Calu3 (cell line): ENCODE data around the gene ESRRB. TPM values are rescaled to one million over a fixed set of nuclear protein-coding genes. Genes with fewer than 3 reads are reported as not detected.

Experiments
- BruUV-seq: library from RNA; stranded (reverse); fragments of 400-500 nt; replicated peaks from 2 replicates; lab custom pipeline; 2021; lab: Mats Ljungman, UMichigan
- CTCF ChIA-PET: fragments of 300-600 bp; sonication (Branson Sonifier 250); formaldehyde crosslinking; loops from one replicate; lab custom pipeline; 2022; ENCODE audit warnings: antibody characterized with exemption; lab: Charles Lee
- DNase-seq: peaks from one replicate; pipeline ENCODE4 v3.0.0; 2022
- H3K27ac Mint-ChIP-seq: one replicate; pipeline ENCODE4 v1.8.0; 2022; ENCODE audit warnings: mixed read lengths; ENCODE audit not compliant: unreplicated experiment
- H3K27me3 Mint-ChIP-seq: one replicate; pipeline ENCODE4 v1.8.0; 2022; ENCODE audit warnings: mixed read lengths; ENCODE audit not compliant: unreplicated experiment
- H3K36me3 Mint-ChIP-seq: one replicate; pipeline ENCODE4 v1.8.0; 2022; ENCODE audit warnings: mild to moderate bottlenecking, moderate library complexity, mixed read lengths; ENCODE audit not compliant: insufficient read depth, unreplicated experiment
- H3K4me1 Mint-ChIP-seq: one replicate; pipeline ENCODE4 v1.8.0; 2022; ENCODE audit warnings: mild to moderate bottlenecking, low read depth, mixed read lengths; ENCODE audit not compliant: unreplicated experiment
- H3K4me3 Mint-ChIP-seq: one replicate; pipeline ENCODE4 v1.8.0; 2022; ENCODE audit warnings: mild to moderate bottlenecking, low read depth, moderate library complexity, mixed read lengths; ENCODE audit not compliant: unreplicated experiment
- H3K9me3 Mint-ChIP-seq: one replicate; pipeline ENCODE4 v1.8.0; 2022; ENCODE audit warnings: low read depth, mixed read lengths; ENCODE audit not compliant: unreplicated experiment
- intact Hi-C: fragments of 100-400 bp; cut with micrococcal nuclease; formaldehyde crosslinking; loops from one replicate; pipeline ENCODE4 v1.10.0; 2022; ENCODE audit not compliant: unreplicated experiment
- total RNA-seq: library from RNA; stranded (reverse); gene quantifications from 2 replicates; pipeline ENCODE4 v1.2.3, GENCODE V29; 2022
- TF ChIP-seq, protein P1 (sequence below): fragments of 200-600 bp; IDR thresholded peaks from one replicate; pipeline ENCODE4 v1.8.0; 2022; ENCODE audit warnings: antibody characterized with exemption; ENCODE audit not compliant: unreplicated experiment

ESRRB gene
- total RNA-seq, 1 experiment from 2014 or later: 0.21 TPM

- DNase-seq: no peak
- Mint-ChIP-seq H3K36me3 (no peaks in the 10 kb centered on the region), H3K9me3 (no peaks in the 10 kb centered on the region), H3K4me3 (no peak overlapping the region), H3K27me3 (peaks cover 62% of the 10 kb centered on the region), H3K27ac (no peak overlapping the region), H3K4me1 (no peaks in the 10 kb centered on the region)
- intact Hi-C loops: no loop called here
- BruUV-seq: no TSS peak
- TF ChIP-seq, protein P1, sequence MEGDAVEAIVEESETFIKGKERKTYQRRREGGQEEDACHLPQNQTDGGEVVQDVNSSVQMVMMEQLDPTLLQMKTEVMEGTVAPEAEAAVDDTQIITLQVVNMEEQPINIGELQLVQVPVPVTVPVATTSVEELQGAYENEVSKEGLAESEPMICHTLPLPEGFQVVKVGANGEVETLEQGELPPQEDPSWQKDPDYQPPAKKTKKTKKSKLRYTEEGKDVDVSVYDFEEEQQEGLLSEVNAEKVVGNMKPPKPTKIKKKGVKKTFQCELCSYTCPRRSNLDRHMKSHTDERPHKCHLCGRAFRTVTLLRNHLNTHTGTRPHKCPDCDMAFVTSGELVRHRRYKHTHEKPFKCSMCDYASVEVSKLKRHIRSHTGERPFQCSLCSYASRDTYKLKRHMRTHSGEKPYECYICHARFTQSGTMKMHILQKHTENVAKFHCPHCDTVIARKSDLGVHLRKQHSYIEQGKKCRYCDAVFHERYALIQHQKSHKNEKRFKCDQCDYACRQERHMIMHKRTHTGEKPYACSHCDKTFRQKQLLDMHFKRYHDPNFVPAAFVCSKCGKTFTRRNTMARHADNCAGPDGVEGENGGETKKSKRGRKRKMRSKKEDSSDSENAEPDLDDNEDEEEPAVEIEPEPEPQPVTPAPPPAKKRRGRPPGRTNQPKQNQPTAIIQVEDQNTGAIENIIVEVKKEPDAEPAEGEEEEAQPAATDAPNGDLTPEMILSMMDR: no peak
- CTCF ChIA-PET: no interaction called here
These were observed 46.0 kb upstream of the ESRRB start for GRCh38 chr14:76329951-76330350.

- TF ChIP-seq, protein P1: no peak
- Mint-ChIP-seq H3K9me3 (no peaks in the 10 kb centered on the region), H3K36me3 (no peaks in the 10 kb centered on the region), H3K4me1 (no peaks in the 10 kb centered on the region), H3K27ac (no peak overlapping the region), H3K27me3 (peaks cover 54% of the 10 kb centered on the region), H3K4me3 (no peak overlapping the region)
- CTCF ChIA-PET: no interaction called here
- intact Hi-C loops: no loop called here
- no TSS peak for BruUV-seq
- no peak for DNase-seq
These were observed 45.3 kb upstream of the ESRRB start for GRCh38 chr14:76330411-76331327.

DNA sequence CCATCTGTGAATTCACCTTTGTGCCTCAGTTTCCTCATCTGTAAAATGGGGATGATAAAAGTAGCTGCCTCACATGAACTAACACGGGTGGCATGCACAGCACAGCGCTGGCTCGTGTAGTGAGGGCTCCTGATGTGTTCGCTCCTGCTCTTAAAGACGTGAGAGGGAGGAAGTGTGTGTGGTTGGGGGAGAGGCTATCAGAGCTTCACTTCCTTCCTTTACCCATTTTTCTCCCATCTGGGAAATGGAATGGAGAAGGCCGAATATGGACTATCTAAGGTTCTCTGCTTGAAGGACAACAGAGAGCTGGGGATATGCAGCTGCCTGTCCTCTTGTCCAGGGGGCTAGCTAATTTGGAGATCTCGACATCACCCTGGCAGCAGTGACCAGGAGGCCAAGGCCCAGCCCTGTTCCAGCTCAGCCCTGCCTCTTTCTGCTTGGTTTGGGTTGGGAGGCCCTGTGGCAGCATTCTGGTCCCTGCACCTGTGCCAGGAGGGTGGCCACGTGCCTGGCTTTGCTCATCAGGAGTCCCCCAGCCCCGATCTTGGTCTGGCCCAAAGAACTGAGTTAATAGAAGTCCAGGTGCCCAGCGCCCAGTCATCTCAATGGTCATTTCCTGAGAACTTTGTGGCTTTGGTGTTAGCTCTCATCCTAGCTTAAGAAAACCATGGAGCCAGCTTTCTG is 44.5 kb upstream of the ESRRB start:
- Mint-ChIP-seq H3K36me3 (no peaks in the 10 kb centered on the region), H3K27ac (no peak overlapping the region), H3K4me1 (no peaks in the 10 kb centered on the region), H3K9me3 (no peaks in the 10 kb centered on the region), H3K27me3 (peaks cover 51% of the 10 kb centered on the region), H3K4me3 (no peak overlapping the region)
- TF ChIP-seq, protein P1: no peak
- CTCF ChIA-PET: no interaction called here
- DNase-seq: no peak
- no TSS peak for BruUV-seq
- intact Hi-C loops: no loop called here

- DNase-seq: no peak
- intact Hi-C loops: no loop called here
- peaks cover 49% of the 10 kb centered on the region for H3K27me3 Mint-ChIP-seq
- H3K4me1 Mint-ChIP-seq: no peaks in the 10 kb centered on the region
- TF ChIP-seq, protein P1: no peak
- no peak overlapping the region for H3K27ac Mint-ChIP-seq
- no peak overlapping the region for H3K4me3 Mint-ChIP-seq
- H3K9me3 Mint-ChIP-seq: no peaks in the 10 kb centered on the region
- BruUV-seq: no TSS peak
- no peaks in the 10 kb centered on the region for H3K36me3 Mint-ChIP-seq
- CTCF ChIA-PET: no interaction called here
These were observed 42.3 kb upstream of the ESRRB start for GRCh38 chr14:76333664-76334063.
